HCT116 (cell line): ENCODE results near the gene RBMS1. TPM values are rescaled to one million over a fixed set of nuclear protein-coding genes. Genes with fewer than 3 reads are reported as not detected.

Experiments
- ATAC-seq: fragments of 200-7000 bp; cut with Tn5 transposase; 2 replicates; pipeline ENCODE4 v1.9.1; 2020; ENCODE audit warnings: mild to moderate bottlenecking, moderate library complexity
- BruUV-seq: library from RNA; stranded (reverse); fragments of 400-500 nt; replicated peaks from 2 replicates; lab custom pipeline; 2021; lab: Mats Ljungman, UMichigan
- CTCF ChIA-PET: fragments of 300-600 bp; sonication (Branson Sonifier 250); formaldehyde crosslinking; loops from one replicate; lab custom pipeline; 2021; ENCODE audit warnings: antibody characterized with exemption; lab: Charles Lee
- POLR2A ChIA-PET: fragments of 300-600, 350-600 bp; sonication (Branson Sonifier 250); formaldehyde crosslinking; loops from one replicate; lab custom pipeline; 2021; ENCODE audit warnings: antibody characterized with exemption; lab: Charles Lee
- RAD21 ChIA-PET, 2 experiments: fragments of 300-600 bp; sonication (Branson Sonifier 250); formaldehyde crosslinking; loops; one replicate each; lab custom pipeline; 2023; ENCODE audit warnings: low total read pairs in 2 of 2; ENCODE audit not compliant: uncharacterized antibody in 2 of 2, unreplicated experiment in 2 of 2, low non-redundant PET in 1 of 2; lab: Charles Lee
- DNase-seq: peaks from one replicate; pipeline ENCODE4 v3.0.0-alpha.2; 2010; ENCODE audit warnings: low read depth, low spot score
- H2AFZ ChIP-seq: fragments of 200-600 bp; shearing (Covaris generic), sonication (generic); 2 replicates; pipeline ENCODE4 v1.6.1; 2017; ENCODE audit warnings: low read depth, mixed run types, mixed read lengths, antibody characterized with exemption, low read length; ENCODE audit not compliant: poor library complexity, severe bottlenecking
- H3K27ac ChIP-seq: 2 replicates; pipeline ENCODE4 v1.5.1; 2012; ENCODE audit warnings: low read depth, low read length
- H3K27me3 ChIP-seq: fragments of 200-600 bp; sonication (generic); 2 replicates; pipeline ENCODE4 v1.6.1; 2016; ENCODE audit warnings: mixed run types, low read length, mixed read lengths; ENCODE audit not compliant: insufficient read depth
- H3K36me3 ChIP-seq, 2 experiments: fragments of 200-500 bp in 1 of 2; fragments of 200-600 bp in 1 of 2; sonication (Bioruptor generic) in 1 of 2; sonication (generic) in 1 of 2; 2 replicates each; pipeline versions ENCODE4 v1.5.1 to v1.6.1; 2014 to 2016; ENCODE audit warnings: low read length in 2 of 2, inconsistent platforms in 1 of 2, mixed read lengths in 1 of 2, mixed run types in 1 of 2; ENCODE audit not compliant: insufficient read depth in 2 of 2, control insufficient read depth in 1 of 2
- H3K4me1 ChIP-seq, 2 experiments: fragments of 200-600 bp in 1 of 2; sonication (generic) in 1 of 2; 2 replicates each; pipeline versions ENCODE4 v1.5.1 to v1.6.1; 2012 to 2017; ENCODE audit warnings: low read length in 2 of 2, inconsistent platforms in 1 of 2, mild to moderate bottlenecking in 1 of 2, mixed read lengths in 1 of 2, mixed run types in 1 of 2, moderate library complexity in 1 of 2; ENCODE audit not compliant: insufficient read depth in 2 of 2, control insufficient read depth in 1 of 2
- H3K4me2 ChIP-seq: fragments of 200-600 bp; sonication (generic); 2 replicates; pipeline ENCODE4 v1.6.1; 2017; ENCODE audit warnings: mixed run types, low read length, mixed read lengths
- H3K4me3 ChIP-seq, 2 experiments: fragments of 200-600 bp in 1 of 2; sonication (generic) in 1 of 2; replicated peaks in 1 of 2; 2 replicates each; pipeline ENCODE4 v1.5.1; 2011 to 2016; ENCODE audit warnings: low read length in 2 of 2, control low read depth in 1 of 2, low read depth in 1 of 2, mild to moderate bottlenecking in 1 of 2, mixed read lengths in 1 of 2, mixed run types in 1 of 2
- H3K79me2 ChIP-seq: fragments of 200-600 bp; sonication (generic); 2 replicates; pipeline ENCODE4 v1.6.1; 2017; ENCODE audit warnings: mild to moderate bottlenecking, mixed run types, low read length, moderate library complexity, mixed read lengths; ENCODE audit not compliant: insufficient read depth
- H3K9ac ChIP-seq: fragments of 200-600 bp; sonication (generic); 2 replicates; pipeline ENCODE4 v1.6.1; 2016; ENCODE audit warnings: low read length, mixed read lengths
- H3K9me2 ChIP-seq: fragments of 200-600 bp; sonication (generic), shearing (Covaris generic); 2 replicates; pipeline ENCODE4 v1.6.1; 2017; ENCODE audit warnings: mixed run types, mild to moderate bottlenecking, moderate library complexity; ENCODE audit not compliant: insufficient read depth
- H3K9me3 ChIP-seq, 2 experiments: fragments of 200-500 bp in 1 of 2; fragments of 200-600 bp in 1 of 2; sonication (Bioruptor generic) in 1 of 2; sonication (generic) in 1 of 2; 2 replicates each; pipeline ENCODE4 v1.6.1; 2014 to 2017; ENCODE audit warnings: low read length in 2 of 2, mixed read lengths in 2 of 2, inconsistent platforms in 1 of 2, low read depth in 1 of 2, mild to moderate bottlenecking in 1 of 2, mixed run types in 1 of 2, moderate library complexity in 1 of 2; ENCODE audit not compliant: control insufficient read depth in 1 of 2, insufficient read depth in 1 of 2
- H4K20me1 ChIP-seq: fragments of 200-600 bp; sonication (generic), shearing (Covaris generic); 2 replicates; pipeline ENCODE4 v1.6.1; 2017; ENCODE audit warnings: mixed run types, mild to moderate bottlenecking, moderate library complexity; ENCODE audit not compliant: insufficient read depth
- CBX3 ChIP-seq: IDR thresholded peaks from 2 replicates; pipeline ENCODE4 v1.6.1; 2012; ENCODE audit warnings: low read depth
- CEBPB ChIP-seq: IDR thresholded peaks from 2 replicates; pipeline ENCODE4 v1.6.1; 2012; ENCODE audit warnings: low read depth
- EZH2 ChIP-seq: fragments of 200-600 bp; sonication (generic); IDR thresholded peaks from 2 replicates; pipeline ENCODE4 v1.6.1; 2017; ENCODE audit warnings: antibody characterized with exemption, mixed run types
- EZH2phosphoT487 ChIP-seq: fragments of 200-600 bp; IDR thresholded peaks from 2 replicates; pipeline ENCODE4 v1.6.1; 2018; ENCODE audit warnings: antibody characterized with exemption, borderline replicate concordance
- FOSL1 ChIP-seq: IDR thresholded peaks from 2 replicates; pipeline ENCODE4 v1.6.1; 2012; ENCODE audit warnings: low read depth
- JUND ChIP-seq: IDR thresholded peaks from 2 replicates; pipeline ENCODE4 v1.6.1; 2012
- POLR2A ChIP-seq: IDR thresholded peaks from 2 replicates; pipeline ENCODE4 v1.7.0; 2011; ENCODE audit warnings: borderline replicate concordance; ENCODE audit not compliant: insufficient read depth, insufficient read length; ENCODE audit errors: extremely low read depth
- POLR2AphosphoS5 ChIP-seq: IDR thresholded peaks from 2 replicates; pipeline ENCODE4 v1.6.1; 2011; ENCODE audit warnings: mild to moderate bottlenecking, low read depth, low read length, moderate library complexity
- SIN3A ChIP-seq: IDR thresholded peaks from 2 replicates; pipeline ENCODE4 v1.6.1; 2012; ENCODE audit warnings: low read depth
- SP1 ChIP-seq: IDR thresholded peaks from 2 replicates; pipeline ENCODE4 v1.6.1; 2012; ENCODE audit warnings: low read depth
- TCF7L2 ChIP-seq: IDR thresholded peaks from 2 replicates; pipeline ENCODE4 v1.7.0; 2011; ENCODE audit warnings: borderline replicate concordance, inconsistent platforms; ENCODE audit not compliant: insufficient read depth, insufficient read length; ENCODE audit errors: extremely low read depth
- YY1 ChIP-seq: IDR thresholded peaks from 2 replicates; pipeline ENCODE4 v1.6.1; 2011; ENCODE audit warnings: low read length, low read depth, moderate library complexity, mild to moderate bottlenecking; ENCODE audit not compliant: insufficient replicate concordance; ENCODE audit errors: extremely low read depth
- ZFX ChIP-seq: fragments of 450-650 bp; IDR thresholded peaks from 2 replicates; pipeline ENCODE4 v1.6.1; 2017
- ZNF274 ChIP-seq: fragments of 200-500 bp; sonication (Bioruptor generic); IDR thresholded peaks from 2 replicates; pipeline ENCODE4 v1.6.1; 2014; ENCODE audit warnings: mild to moderate bottlenecking, low read depth, low read length, inconsistent platforms
- intact Hi-C: fragments of 100-400 bp; cut with micrococcal nuclease; formaldehyde crosslinking; loops from 2 replicates; pipeline ENCODE4 v1.10.0; 2022
- total RNA-seq: library from RNA; stranded (reverse); gene quantifications from one replicate; pipeline ENCODE4 v1.2.1, GENCODE V29; 2021; ENCODE audit not compliant: unreplicated experiment
- TF ChIP-seq, protein P1 (sequence below): IDR thresholded peaks from 2 replicates; pipeline ENCODE4 v1.6.1; 2012
- TF ChIP-seq, protein P2 (sequence below), 3 experiments: fragments of 200-600 bp in 1 of 3; sonication (generic) in 1 of 3; IDR thresholded peaks in 2 of 3; conservative IDR thresholded peaks in 1 of 3; 2 replicates each; pipeline ENCODE4 v1.5.1; 2012 to 2017; ENCODE audit warnings: low read depth in 2 of 3, low read length in 2 of 3, antibody characterized with exemption in 1 of 3, borderline replicate concordance in 1 of 3, control low read depth in 1 of 3, mild to moderate bottlenecking in 1 of 3, mixed read lengths in 1 of 3, mixed run types in 1 of 3, moderate library complexity in 1 of 3; ENCODE audit not compliant: insufficient read depth in 1 of 3
- TF ChIP-seq, protein P3 (sequence below): IDR thresholded peaks from 2 replicates; pipeline ENCODE4 v1.6.1; 2011; ENCODE audit warnings: mild to moderate bottlenecking, low read length, moderate library complexity; ENCODE audit not compliant: insufficient replicate concordance; ENCODE audit errors: extremely low read depth
- TF ChIP-seq, protein P4 (sequence below): IDR thresholded peaks from 2 replicates; pipeline ENCODE4 v1.6.1; 2012

Gene RBMS1
- total RNA-seq, 1 experiment from 2014 or later: 17.6 TPM

DNA sequence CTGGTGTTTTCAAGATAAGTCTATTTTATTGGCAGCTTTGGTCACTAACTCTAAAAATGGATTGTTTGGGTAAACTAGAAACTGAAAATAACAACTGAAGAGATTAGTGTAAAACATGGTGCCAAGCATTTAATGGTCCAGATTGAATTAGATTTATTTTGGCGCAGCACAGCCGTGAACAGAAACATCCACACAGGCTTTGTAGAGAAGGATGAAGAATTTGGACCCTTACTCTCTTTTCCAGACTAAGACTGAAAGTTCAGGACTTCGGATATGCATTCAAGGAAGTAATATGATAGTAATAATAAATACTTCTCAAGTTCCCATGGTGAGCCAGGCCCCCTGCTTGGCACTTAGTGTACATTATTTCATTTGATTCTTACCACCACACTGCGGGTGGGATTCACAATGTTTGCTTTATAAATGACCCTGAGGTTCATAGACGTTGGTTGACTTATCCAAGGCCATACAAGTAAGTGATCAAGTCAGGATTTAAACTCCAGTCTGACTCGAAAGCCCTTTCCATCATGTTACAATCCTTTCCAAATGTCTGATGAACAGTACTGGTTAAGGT, 239.3 kb downstream of the RBMS1 start:
- Histone ChIP-seq H3K27me3 (no peaks in the 10 kb centered on the region), H3K4me1 (no peaks in the 10 kb centered on the region), H3K9me3 (no peaks in the 10 kb centered on the region), H3K27ac (no peak overlapping the region), H3K4me3 (no peak overlapping the region), H3K79me2 (no peaks in the 10 kb centered on the region), H4K20me1 (no peaks in the 10 kb centered on the region), H3K9me2 (no peaks in the 10 kb centered on the region), H3K9ac (no peak overlapping the region), H3K36me3 (no peaks in the 10 kb centered on the region), H2AFZ (no peak overlapping the region)
- ATAC-seq (no peak), DNase-seq (no peak)
- BruUV-seq: no TSS peak
- RAD21 ChIA-PET: no interaction called here
- CTCF ChIA-PET: no interaction called here
- intact Hi-C loops: loop anchor here (5.0 kb wide), 1 partner anchor 142 kb away; no protein-coding TSS in a partner anchor
- POLR2A ChIA-PET: no interaction called here
- TF ChIP-seq, protein P1, sequence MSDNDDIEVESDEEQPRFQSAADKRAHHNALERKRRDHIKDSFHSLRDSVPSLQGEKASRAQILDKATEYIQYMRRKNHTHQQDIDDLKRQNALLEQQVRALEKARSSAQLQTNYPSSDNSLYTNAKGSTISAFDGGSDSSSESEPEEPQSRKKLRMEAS: no peak
- TF ChIP-seq ZNF274 (no peak), ZFX (no peak), EZH2 (no peak), CEBPB (no peak), CBX3 (no peak), POLR2A (no peak), YY1 (no peak), EZH2phosphoT487 (no peak), FOSL1 (no peak), JUND (no peak), SIN3A (no peak), TCF7L2 (no peak), SP1 (no peak), POLR2AphosphoS5 (no peak)
- TF ChIP-seq, protein P2, sequence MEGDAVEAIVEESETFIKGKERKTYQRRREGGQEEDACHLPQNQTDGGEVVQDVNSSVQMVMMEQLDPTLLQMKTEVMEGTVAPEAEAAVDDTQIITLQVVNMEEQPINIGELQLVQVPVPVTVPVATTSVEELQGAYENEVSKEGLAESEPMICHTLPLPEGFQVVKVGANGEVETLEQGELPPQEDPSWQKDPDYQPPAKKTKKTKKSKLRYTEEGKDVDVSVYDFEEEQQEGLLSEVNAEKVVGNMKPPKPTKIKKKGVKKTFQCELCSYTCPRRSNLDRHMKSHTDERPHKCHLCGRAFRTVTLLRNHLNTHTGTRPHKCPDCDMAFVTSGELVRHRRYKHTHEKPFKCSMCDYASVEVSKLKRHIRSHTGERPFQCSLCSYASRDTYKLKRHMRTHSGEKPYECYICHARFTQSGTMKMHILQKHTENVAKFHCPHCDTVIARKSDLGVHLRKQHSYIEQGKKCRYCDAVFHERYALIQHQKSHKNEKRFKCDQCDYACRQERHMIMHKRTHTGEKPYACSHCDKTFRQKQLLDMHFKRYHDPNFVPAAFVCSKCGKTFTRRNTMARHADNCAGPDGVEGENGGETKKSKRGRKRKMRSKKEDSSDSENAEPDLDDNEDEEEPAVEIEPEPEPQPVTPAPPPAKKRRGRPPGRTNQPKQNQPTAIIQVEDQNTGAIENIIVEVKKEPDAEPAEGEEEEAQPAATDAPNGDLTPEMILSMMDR (IDR thresholded peaks at IDR 0.05 in 2 of 3, conservative IDR thresholded peaks at IDR 0.05 in 1 of 3; ENCODE audit: borderline replicate concordance in 1 of 3, insufficient read depth in 1 of 3, low read depth in 2 of 3, low read length in 2 of 3): no peak
- TF ChIP-seq, protein P3, sequence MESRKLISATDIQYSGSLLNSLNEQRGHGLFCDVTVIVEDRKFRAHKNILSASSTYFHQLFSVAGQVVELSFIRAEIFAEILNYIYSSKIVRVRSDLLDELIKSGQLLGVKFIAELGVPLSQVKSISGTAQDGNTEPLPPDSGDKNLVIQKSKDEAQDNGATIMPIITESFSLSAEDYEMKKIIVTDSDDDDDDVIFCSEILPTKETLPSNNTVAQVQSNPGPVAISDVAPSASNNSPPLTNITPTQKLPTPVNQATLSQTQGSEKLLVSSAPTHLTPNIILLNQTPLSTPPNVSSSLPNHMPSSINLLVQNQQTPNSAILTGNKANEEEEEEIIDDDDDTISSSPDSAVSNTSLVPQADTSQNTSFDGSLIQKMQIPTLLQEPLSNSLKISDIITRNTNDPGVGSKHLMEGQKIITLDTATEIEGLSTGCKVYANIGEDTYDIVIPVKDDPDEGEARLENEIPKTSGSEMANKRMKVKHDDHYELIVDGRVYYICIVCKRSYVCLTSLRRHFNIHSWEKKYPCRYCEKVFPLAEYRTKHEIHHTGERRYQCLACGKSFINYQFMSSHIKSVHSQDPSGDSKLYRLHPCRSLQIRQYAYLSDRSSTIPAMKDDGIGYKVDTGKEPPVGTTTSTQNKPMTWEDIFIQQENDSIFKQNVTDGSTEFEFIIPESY: no peak
- TF ChIP-seq, protein P4, sequence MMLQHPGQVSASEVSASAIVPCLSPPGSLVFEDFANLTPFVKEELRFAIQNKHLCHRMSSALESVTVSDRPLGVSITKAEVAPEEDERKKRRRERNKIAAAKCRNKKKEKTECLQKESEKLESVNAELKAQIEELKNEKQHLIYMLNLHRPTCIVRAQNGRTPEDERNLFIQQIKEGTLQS: no peak
- TF ChIP-seq, all 23 proteins: peak for 0
- H3K4me2 ChIP-seq: no peak overlapping the region
